Esophagus muscularis mucosa (tissue), 3 donors: Measurements from ENCODE around the gene CALR.

Source experiments
- POLR2A ChIP-seq: fragments of 450-650 bp; IDR thresholded peaks from one replicate; pipeline ENCODE4 v1.6.1; 2017; ENCODE audit warnings: antibody characterized with exemption, moderate library complexity, mild to moderate bottlenecking, low read depth
- TF ChIP-seq, protein P1 (sequence below), 3 experiments: fragments of 200-600 bp in 2 of 3; fragments of 450-650 bp in 1 of 3; sonication (generic) in 2 of 3; IDR thresholded peaks; one replicate each; pipeline ENCODE4 v1.5.1; 2017 to 2019; ENCODE audit warnings: antibody characterized with exemption in 3 of 3, mild to moderate bottlenecking in 2 of 3, moderate library complexity in 1 of 3

GRCh38 chr19:12940897-12941296, 2.5 kb downstream of the CALR start:
- TF ChIP-seq, protein P1, sequence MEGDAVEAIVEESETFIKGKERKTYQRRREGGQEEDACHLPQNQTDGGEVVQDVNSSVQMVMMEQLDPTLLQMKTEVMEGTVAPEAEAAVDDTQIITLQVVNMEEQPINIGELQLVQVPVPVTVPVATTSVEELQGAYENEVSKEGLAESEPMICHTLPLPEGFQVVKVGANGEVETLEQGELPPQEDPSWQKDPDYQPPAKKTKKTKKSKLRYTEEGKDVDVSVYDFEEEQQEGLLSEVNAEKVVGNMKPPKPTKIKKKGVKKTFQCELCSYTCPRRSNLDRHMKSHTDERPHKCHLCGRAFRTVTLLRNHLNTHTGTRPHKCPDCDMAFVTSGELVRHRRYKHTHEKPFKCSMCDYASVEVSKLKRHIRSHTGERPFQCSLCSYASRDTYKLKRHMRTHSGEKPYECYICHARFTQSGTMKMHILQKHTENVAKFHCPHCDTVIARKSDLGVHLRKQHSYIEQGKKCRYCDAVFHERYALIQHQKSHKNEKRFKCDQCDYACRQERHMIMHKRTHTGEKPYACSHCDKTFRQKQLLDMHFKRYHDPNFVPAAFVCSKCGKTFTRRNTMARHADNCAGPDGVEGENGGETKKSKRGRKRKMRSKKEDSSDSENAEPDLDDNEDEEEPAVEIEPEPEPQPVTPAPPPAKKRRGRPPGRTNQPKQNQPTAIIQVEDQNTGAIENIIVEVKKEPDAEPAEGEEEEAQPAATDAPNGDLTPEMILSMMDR (IDR thresholded peaks at IDR 0.05) = no peak
- no peak for TF ChIP-seq POLR2A
